RWPE2 (cell line): Measurements from ENCODE around the gene MYEF2.

Experiments used
- ATAC-seq: fragments of 200-7000 bp; cut with Tn5 transposase; 3 replicates; pipeline ENCODE4 v1.9.1; 2021; ENCODE audit warnings: low read depth
- DNase-seq: peaks from one replicate; pipeline ENCODE4 v3.0.0-alpha.2; 2020; ENCODE audit warnings: low spot score
- H3K27ac ChIP-seq: fragments of 450-650 bp; 2 replicates; pipeline ENCODE4 v1.5.1; 2017; ENCODE audit warnings: mild to moderate bottlenecking; ENCODE audit not compliant: poor library complexity, severe bottlenecking
- H3K27me3 ChIP-seq: fragments of 250-450 bp; sonication (Bioruptor Pico); 2 replicates; pipeline ENCODE4 v1.5.1; 2021; ENCODE audit warnings: mild to moderate bottlenecking, moderate library complexity; ENCODE audit not compliant: insufficient read depth, poor library complexity, severe bottlenecking
- H3K36me3 ChIP-seq: fragments of 250-450 bp; sonication (Bioruptor Pico); 2 replicates; pipeline ENCODE4 v1.5.1; 2020; ENCODE audit warnings: low read depth, mild to moderate bottlenecking, moderate library complexity
- H3K4me1 ChIP-seq: fragments of 250-450 bp; sonication (Bioruptor Pico); 2 replicates; pipeline ENCODE4 v1.5.1; 2021; ENCODE audit warnings: mild to moderate bottlenecking, moderate library complexity; ENCODE audit not compliant: insufficient read depth, poor library complexity, severe bottlenecking
- H3K4me3 ChIP-seq: fragments of 250-450 bp; sonication (Bioruptor Pico); 2 replicates; pipeline ENCODE4 v1.5.1; 2021; ENCODE audit warnings: mild to moderate bottlenecking, moderate library complexity; ENCODE audit not compliant: severe bottlenecking
- H3K9me3 ChIP-seq: fragments of 250-450 bp; sonication (Bioruptor Pico); 2 replicates; pipeline ENCODE4 v1.5.1; 2021; ENCODE audit warnings: mild to moderate bottlenecking, moderate library complexity; ENCODE audit not compliant: severe bottlenecking
- TF ChIP-seq, protein P1 (sequence below): fragments of 450-650 bp; IDR thresholded peaks from one replicate; pipeline ENCODE4 v1.5.1; 2017; ENCODE audit warnings: mild to moderate bottlenecking, moderate library complexity; ENCODE audit not compliant: poor library complexity, severe bottlenecking

Gene MYEF2

DNA sequence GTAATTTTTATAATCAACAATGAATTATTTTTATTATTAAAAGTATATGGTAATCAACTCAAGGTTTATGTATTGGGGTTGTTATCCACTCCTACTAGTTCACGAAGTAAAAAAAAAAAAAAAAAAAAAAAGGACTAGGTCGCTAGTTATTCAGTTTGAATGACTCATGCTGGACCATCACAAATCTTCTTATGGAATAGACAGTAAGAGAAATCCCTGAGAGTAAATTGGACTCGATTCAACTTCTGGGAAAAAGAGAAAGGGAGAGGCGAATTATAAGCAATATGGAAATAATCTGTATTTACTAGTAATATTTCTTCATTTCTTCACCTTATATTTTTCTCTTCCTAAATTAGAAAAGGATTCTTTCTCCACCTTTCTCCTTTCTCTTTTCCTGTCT, 2.0 kb downstream of the MYEF2 start:
- ATAC-seq (no peak), DNase-seq (no peak)
- no peak overlapping the region for H3K27ac ChIP-seq
- H3K36me3 ChIP-seq = no peaks in the 10 kb centered on the region
- no peak overlapping the region for H3K4me3 ChIP-seq
- H3K9me3 ChIP-seq = peaks cover 8% of the 10 kb centered on the region
- TF ChIP-seq, protein P1, sequence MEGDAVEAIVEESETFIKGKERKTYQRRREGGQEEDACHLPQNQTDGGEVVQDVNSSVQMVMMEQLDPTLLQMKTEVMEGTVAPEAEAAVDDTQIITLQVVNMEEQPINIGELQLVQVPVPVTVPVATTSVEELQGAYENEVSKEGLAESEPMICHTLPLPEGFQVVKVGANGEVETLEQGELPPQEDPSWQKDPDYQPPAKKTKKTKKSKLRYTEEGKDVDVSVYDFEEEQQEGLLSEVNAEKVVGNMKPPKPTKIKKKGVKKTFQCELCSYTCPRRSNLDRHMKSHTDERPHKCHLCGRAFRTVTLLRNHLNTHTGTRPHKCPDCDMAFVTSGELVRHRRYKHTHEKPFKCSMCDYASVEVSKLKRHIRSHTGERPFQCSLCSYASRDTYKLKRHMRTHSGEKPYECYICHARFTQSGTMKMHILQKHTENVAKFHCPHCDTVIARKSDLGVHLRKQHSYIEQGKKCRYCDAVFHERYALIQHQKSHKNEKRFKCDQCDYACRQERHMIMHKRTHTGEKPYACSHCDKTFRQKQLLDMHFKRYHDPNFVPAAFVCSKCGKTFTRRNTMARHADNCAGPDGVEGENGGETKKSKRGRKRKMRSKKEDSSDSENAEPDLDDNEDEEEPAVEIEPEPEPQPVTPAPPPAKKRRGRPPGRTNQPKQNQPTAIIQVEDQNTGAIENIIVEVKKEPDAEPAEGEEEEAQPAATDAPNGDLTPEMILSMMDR = no peak
- no peaks in the 10 kb centered on the region for H3K27me3 ChIP-seq
- peaks cover 2% of the 10 kb centered on the region for H3K4me1 ChIP-seq

DNA sequence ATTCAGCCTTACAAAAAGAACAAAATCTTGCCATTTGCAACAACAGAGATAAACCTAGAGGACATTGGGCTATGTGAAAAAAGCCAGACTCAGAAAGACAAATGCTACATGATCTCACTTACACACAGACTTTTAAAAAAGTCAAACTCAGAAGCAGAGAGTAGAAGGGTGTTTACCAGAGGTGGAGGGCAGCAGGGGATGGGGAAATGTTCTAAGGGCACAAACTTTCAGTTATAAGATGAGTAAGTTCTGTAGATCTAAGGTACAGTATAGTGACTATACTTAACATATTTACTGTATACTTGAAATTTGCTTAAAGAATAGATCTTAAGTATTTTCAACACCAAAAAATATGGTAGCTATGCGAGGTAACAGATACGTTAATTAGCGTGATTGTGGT, 3.0 kb downstream of the MYEF2 start:
- H3K36me3 ChIP-seq = no peaks in the 10 kb centered on the region
- H3K9me3 ChIP-seq = peaks cover 8% of the 10 kb centered on the region
- no peaks in the 10 kb centered on the region for H3K27me3 ChIP-seq
- TF ChIP-seq, protein P1 = no peak
- H3K4me1 ChIP-seq = peaks cover 2% of the 10 kb centered on the region
- DNase-seq (no peak), ATAC-seq (no peak)
- H3K27ac ChIP-seq = no peak overlapping the region
- no peak overlapping the region for H3K4me3 ChIP-seq

DNA sequence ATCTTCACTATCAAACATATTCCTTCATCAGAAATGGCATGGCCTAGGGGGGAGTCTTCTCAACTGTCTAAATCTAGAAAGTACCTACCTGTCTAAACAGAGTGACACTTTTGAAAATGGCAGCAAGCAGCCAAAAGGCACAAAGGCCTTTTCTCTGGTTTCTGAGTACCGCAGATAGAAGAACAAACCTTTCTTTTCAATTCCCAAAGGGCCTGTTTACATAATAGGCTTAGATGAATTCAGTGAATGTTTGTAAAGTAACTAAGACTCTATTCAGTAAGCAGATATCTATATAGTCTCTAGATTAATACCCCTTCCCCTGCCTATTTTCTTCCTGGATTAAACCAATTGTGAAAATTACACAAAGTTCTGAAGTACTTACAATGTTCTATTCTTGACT, 7.1 kb downstream of the MYEF2 start:
- Histone ChIP-seq H3K27ac (no peak overlapping the region), H3K36me3 (peaks cover 4% of the 10 kb centered on the region; the same call in 1 of the 2 replicates), H3K4me1 (no peaks in the 10 kb centered on the region), H3K4me3 (no peak overlapping the region), H3K27me3 (no peaks in the 10 kb centered on the region), H3K9me3 (peaks cover 8% of the 10 kb centered on the region)
- ATAC-seq (no peak), DNase-seq (no peak)
- TF ChIP-seq, protein P1 = no peak

DNA sequence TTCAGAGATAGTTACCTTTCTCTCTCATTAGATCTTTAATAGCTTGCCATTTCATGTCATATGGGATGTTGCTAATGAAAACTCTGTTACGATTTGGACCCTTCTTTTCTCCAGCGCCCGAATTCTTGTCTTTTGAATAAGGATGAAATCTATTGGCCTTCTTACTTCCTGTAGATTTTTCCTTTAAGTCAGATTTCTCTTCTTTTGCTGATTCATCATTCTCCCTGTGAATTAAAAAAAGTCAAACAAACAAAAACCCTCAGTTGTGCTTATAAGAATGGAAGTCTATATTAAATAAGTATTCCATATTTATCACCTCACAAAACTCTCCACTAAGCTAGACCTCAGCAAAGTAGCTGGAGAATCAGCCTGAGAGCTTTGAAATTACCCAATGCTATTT, 9.5 kb downstream of the MYEF2 start:
- Histone ChIP-seq H3K4me3 (no peak overlapping the region), H3K27ac (no peak overlapping the region), H3K27me3 (no peaks in the 10 kb centered on the region), H3K4me1 (no peaks in the 10 kb centered on the region), H3K9me3 (peaks cover 8% of the 10 kb centered on the region), H3K36me3 (peaks cover 4% of the 10 kb centered on the region; the same call in 1 of the 2 replicates)
- ATAC-seq (no peak), DNase-seq (no peak)
- TF ChIP-seq, protein P1 = no peak

DNA sequence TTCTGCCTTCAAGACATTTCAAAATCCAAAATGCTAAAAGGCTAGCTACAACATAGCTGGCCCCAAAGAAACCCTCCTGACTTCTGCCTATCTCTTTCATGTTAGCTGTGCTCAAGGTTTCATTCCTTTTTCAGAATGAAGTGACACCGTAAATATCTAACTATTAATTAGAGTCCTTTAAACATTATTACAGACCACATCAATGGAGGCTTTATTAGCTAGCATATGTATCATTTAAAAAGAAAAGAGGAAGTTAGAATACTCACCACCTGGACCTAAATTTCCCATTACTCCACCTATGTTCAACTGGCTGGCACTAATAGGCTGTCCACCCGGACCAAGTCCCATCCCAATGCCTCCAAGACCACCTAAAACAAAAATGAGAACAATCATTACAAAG, 24.6 kb downstream of the MYEF2 start:
- Histone ChIP-seq H3K36me3 (peaks cover 31% of the 10 kb centered on the region), H3K4me1 (peaks cover 16% of the 10 kb centered on the region), H3K27me3 (no peaks in the 10 kb centered on the region), H3K9me3 (no peaks in the 10 kb centered on the region), H3K27ac (no peak overlapping the region), H3K4me3 (no peak overlapping the region)
- TF ChIP-seq, protein P1 = no peak
- ATAC-seq (no peak), DNase-seq (no peak)
